Rectal smooth muscle tissue (tissue), 1 donor: ENCODE data around the gene ERG.
A peak's percentile ranks its signal among the peaks of the same experiment; 100 is the strongest.

Source experiments
- H3K27ac ChIP-seq: one replicate; pipeline ENCODE4 v1.7.0; 2013; ENCODE audit warnings: low read depth, low read length, inconsistent platforms
- H3K27me3 ChIP-seq: one replicate; pipeline ENCODE4 v1.7.0; 2013; ENCODE audit warnings: low read length; ENCODE audit not compliant: control insufficient read depth, insufficient read depth
- H3K36me3 ChIP-seq: one replicate; pipeline ENCODE4 v1.7.0; 2013; ENCODE audit warnings: low read length; ENCODE audit not compliant: control insufficient read depth, insufficient read depth
- H3K4me1 ChIP-seq: one replicate; pipeline ENCODE4 v1.7.0; 2013; ENCODE audit warnings: low read length; ENCODE audit not compliant: control insufficient read depth, insufficient read depth
- H3K4me3 ChIP-seq: one replicate; pipeline ENCODE4 v1.7.0; 2013; ENCODE audit warnings: low read length
- H3K9ac ChIP-seq: one replicate; pipeline ENCODE4 v1.7.0; 2013; ENCODE audit warnings: low read length

Gene ERG, protein sequence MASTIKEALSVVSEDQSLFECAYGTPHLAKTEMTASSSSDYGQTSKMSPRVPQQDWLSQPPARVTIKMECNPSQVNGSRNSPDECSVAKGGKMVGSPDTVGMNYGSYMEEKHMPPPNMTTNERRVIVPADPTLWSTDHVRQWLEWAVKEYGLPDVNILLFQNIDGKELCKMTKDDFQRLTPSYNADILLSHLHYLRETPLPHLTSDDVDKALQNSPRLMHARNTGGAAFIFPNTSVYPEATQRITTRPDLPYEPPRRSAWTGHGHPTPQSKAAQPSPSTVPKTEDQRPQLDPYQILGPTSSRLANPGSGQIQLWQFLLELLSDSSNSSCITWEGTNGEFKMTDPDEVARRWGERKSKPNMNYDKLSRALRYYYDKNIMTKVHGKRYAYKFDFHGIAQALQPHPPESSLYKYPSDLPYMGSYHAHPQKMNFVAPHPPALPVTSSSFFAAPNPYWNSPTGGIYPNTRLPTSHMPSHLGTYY

GRCh38 chr21:38498057-38498833 lies at the start of gene ERG:
TSS of gene ERG (minus strand) at chr21:38498477. CDS start at chr21:38498380, 97 bp downstream.
- Histone ChIP-seq H3K9ac (no peak within 1 kb of the TSS), H3K4me3 (no peak within 1 kb of the TSS)

DNA sequence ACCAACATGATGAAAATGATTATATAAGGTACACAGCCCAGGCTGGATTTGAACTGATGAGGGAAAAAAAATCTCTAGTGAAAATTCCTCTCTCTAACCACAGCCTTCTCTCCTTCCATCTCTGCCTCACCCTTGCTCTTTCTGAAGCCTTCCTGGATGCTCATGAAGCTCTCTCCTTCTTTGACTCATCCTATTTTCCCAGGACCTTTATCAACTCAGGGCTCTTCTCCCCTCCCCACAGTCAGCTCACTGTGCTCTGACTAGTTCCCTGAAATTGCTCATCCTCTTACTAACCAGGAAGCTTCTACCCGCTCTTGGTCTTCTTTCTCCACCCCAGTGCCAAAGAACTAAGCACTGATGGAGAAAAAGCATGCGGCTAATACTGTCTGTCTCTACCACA lies 46.4 kb upstream of the ERG start:
- Histone ChIP-seq H3K27ac (no peak overlapping the region), H3K27me3 (no peaks in the 10 kb centered on the region), H3K4me3 (no peak overlapping the region), H3K4me1 (no peaks in the 10 kb centered on the region), H3K36me3 (no peaks in the 10 kb centered on the region), H3K9ac (no peak overlapping the region)

More at GRCh38 chr21:38498057-38498833, at the start of gene ERG:
- H3K27me3 ChIP-seq = no peaks in the 10 kb centered on the region
- H3K27ac ChIP-seq = peak within 1 kb of the TSS; percentile 51
- no peaks in the 10 kb centered on the region for H3K36me3 ChIP-seq
- H3K4me1 ChIP-seq = no peaks in the 10 kb centered on the region

DNA sequence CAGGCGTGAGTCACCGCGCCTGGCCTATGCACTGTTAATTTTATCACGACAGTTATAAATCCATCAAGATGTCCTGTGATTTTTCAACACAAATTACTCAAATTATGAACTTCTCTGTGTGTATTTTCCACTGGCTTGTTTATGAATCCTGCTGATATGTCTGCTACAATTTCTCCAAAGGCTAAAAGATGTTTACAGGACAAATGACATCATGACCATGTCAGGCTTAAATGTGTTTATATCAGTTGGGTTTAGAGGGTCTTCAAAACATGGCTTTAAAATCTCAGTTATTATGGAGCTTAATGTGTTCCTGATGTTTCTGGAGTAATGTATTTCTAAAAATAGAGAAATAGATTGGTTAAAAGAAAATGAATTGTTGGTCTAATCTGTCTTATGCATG lies 44.0 kb upstream of the ERG start:
- Histone ChIP-seq H3K9ac (no peak overlapping the region), H3K4me3 (no peak overlapping the region), H3K4me1 (no peaks in the 10 kb centered on the region), H3K36me3 (no peaks in the 10 kb centered on the region), H3K27me3 (no peaks in the 10 kb centered on the region), H3K27ac (no peak overlapping the region)

- Histone ChIP-seq H3K9ac (no peak overlapping the region), H3K4me1 (no peaks in the 10 kb centered on the region), H3K36me3 (no peaks in the 10 kb centered on the region), H3K27ac (no peak overlapping the region), H3K4me3 (no peak overlapping the region), H3K27me3 (no peaks in the 10 kb centered on the region)
These were observed 40.1 kb upstream of the ERG start for GRCh38 chr21:38538353-38538752.

DNA sequence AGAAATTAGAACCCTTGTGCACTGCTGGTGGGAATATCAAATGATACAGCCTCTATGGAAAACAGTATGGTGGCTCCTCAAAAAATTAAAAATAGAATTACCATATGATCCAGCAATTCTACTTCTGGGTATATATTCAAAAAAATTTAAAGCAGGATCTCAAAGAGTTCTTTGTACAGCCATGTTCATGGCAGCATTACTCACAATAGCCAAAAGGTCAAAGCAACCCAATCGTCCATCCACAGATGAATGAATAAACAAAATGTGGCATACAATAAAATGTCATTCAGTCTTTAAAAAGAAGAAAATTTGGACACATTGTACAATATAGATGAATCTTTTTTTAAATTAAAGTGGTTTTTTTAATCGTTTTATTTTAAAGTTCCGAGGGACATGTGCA lies 36.3 kb upstream of the ERG start:
- H3K36me3 ChIP-seq = no peaks in the 10 kb centered on the region
- H3K27ac ChIP-seq = no peak overlapping the region
- no peaks in the 10 kb centered on the region for H3K4me1 ChIP-seq
- H3K27me3 ChIP-seq = no peaks in the 10 kb centered on the region
- no peak overlapping the region for H3K4me3 ChIP-seq
- no peak overlapping the region for H3K9ac ChIP-seq

GRCh38 chr21:38533887-38534286 lies 35.6 kb upstream of the ERG start:
- H3K27me3 ChIP-seq = no peaks in the 10 kb centered on the region
- H3K27ac ChIP-seq = no peak overlapping the region
- H3K36me3 ChIP-seq = no peaks in the 10 kb centered on the region
- H3K4me1 ChIP-seq = no peaks in the 10 kb centered on the region
- no peak overlapping the region for H3K4me3 ChIP-seq
- no peak overlapping the region for H3K9ac ChIP-seq

DNA sequence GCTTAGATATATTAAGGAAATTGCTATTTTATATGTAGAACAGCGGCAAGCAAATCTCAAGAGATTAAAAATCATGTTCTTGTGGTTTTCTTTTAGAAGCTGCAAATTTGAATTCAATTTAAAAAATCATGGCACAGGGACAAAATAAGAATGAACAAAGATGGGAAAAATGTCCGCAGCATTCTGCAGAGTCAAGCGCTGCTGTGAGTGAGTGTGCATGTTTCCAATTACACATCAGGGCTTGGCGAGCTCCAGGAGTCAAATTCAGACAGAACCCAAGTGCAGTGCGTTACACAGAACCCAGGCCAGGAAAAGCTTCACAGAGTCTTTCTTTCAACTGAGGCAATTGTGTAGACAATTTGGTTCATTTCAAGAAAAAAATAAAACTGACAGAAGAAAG lies 33.3 kb upstream of the ERG start:
- no peaks in the 10 kb centered on the region for H3K27me3 ChIP-seq
- no peaks in the 10 kb centered on the region for H3K36me3 ChIP-seq
- no peak overlapping the region for H3K4me3 ChIP-seq
- no peaks in the 10 kb centered on the region for H3K4me1 ChIP-seq
- no peak overlapping the region for H3K27ac ChIP-seq
- no peak overlapping the region for H3K9ac ChIP-seq

DNA sequence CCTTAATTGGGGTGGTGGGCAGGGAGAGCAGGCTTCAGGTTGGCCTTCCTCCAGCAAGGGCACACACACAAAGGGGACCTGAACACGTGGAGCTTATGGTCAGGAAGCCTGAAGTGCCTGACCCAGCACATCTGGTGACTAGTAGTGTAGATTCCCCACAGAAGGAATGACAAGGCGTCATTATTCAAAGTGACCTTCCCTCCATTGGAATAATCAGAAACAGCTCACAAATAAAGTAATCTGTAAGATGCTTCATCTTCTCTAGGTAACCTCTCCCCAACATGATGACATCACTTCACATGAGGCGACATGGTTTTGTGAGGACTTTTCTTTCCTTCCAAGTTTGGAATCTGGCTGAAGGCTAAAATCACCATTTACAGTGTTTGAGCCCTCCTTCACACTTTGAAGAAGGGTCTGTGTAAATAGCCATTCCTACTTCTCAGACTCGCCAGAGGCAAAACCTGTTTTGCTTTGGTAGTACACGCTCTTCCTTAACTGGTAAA lies 32.8 kb upstream of the ERG start:
- no peak overlapping the region for H3K9ac ChIP-seq
- no peaks in the 10 kb centered on the region for H3K27me3 ChIP-seq
- no peak overlapping the region for H3K4me3 ChIP-seq
- no peaks in the 10 kb centered on the region for H3K36me3 ChIP-seq
- no peak overlapping the region for H3K27ac ChIP-seq
- no peaks in the 10 kb centered on the region for H3K4me1 ChIP-seq

- Histone ChIP-seq H3K4me3 (no peak overlapping the region), H3K9ac (no peak overlapping the region), H3K27ac (no peak overlapping the region), H3K27me3 (no peaks in the 10 kb centered on the region), H3K36me3 (no peaks in the 10 kb centered on the region), H3K4me1 (no peaks in the 10 kb centered on the region)
These were observed 29.5 kb upstream of the ERG start for GRCh38 chr21:38527737-38528136.

DNA sequence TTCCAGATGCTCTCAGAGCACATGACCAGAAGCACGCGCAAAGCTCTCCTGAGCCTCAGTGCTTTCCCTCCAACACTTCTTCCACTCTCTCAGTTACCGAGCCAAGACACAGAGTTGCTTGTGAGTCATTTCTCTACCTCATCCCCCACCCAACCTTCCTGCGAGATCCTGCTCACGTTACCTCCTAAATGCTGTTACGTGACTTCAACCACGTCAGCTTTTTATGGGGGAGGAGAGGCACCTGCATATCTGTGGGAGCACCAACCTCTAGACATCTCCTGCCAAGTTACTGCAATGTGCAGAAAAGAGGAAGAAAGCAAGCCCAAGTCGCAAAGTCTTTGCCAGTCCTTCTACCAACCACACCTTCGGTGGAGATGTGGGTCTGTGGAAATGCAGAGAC lies 27.2 kb upstream of the ERG start:
- Histone ChIP-seq H3K27me3 (no peaks in the 10 kb centered on the region), H3K4me1 (no peaks in the 10 kb centered on the region), H3K9ac (no peak overlapping the region), H3K27ac (no peak overlapping the region), H3K36me3 (no peaks in the 10 kb centered on the region), H3K4me3 (no peak overlapping the region)

- Histone ChIP-seq H3K4me3 (no peak overlapping the region), H3K27me3 (no peaks in the 10 kb centered on the region), H3K27ac (no peak overlapping the region), H3K4me1 (no peaks in the 10 kb centered on the region), H3K9ac (no peak overlapping the region), H3K36me3 (no peaks in the 10 kb centered on the region)
These were observed 26.2 kb upstream of the ERG start for GRCh38 chr21:38524168-38525153.

DNA sequence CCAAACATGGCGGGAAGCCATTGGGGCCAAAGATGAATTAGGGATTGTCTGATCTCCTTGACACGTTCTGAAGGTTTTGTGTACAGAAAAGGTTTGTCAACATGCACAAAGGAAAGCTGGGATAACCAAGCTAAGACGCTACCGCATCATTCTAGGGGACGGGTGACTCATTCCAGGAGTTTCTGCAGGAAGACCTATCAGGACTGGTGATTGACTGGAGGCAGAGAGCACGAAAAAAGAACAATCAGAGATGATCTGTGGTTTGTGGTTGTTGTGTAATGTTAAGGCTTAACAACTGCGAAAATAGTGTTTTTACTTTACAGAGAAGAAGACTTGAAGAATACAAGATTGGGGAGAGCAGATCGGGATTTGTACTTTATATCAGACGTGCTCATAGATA lies 22.2 kb upstream of the ERG start:
- Histone ChIP-seq H3K4me3 (no peak overlapping the region), H3K4me1 (no peaks in the 10 kb centered on the region), H3K9ac (no peak overlapping the region), H3K27ac (no peak overlapping the region), H3K27me3 (no peaks in the 10 kb centered on the region), H3K36me3 (no peaks in the 10 kb centered on the region)
